ENCODE results near the gene KLF16. TPM values are rescaled to one million over a fixed set of nuclear protein-coding genes. Genes with fewer than 3 reads are reported as not detected.

Gene KLF16
- total RNA-seq, 1 donor from 2014 or later: 2.6 TPM

- peaks cover 11 to 27% (median 22%) of the 10 kb centered on the region in 3 donors for H3K4me1 ChIP-seq (ENCODE audit: control insufficient read depth in 3 of 3, insufficient read depth in 3 of 3, low read length in 3 of 3)
- H3K27me3 ChIP-seq (ENCODE audit: control insufficient read depth in 3 of 3, insufficient read depth in 3 of 3, low read length in 3 of 3): no peaks in the 10 kb centered on the region
- H3K27ac ChIP-seq (ENCODE audit: low read depth, low read length): no peak overlapping the region
- peak overlapping the region; percentile 64 to 79 (median 76) for H3K4me3 ChIP-seq (ENCODE audit: low read length in 3 of 3)
- peak overlapping the region in 2 of 3 donors; percentile 71 to 80 for H3K9ac ChIP-seq (ENCODE audit: low read depth in 1 of 3, low read length in 3 of 3)
- H3K9me3 ChIP-seq (ENCODE audit: control insufficient read depth in 3 of 3, low read length in 3 of 3): no peaks in the 10 kb centered on the region
- H3K36me3 ChIP-seq (ENCODE audit: control insufficient read depth in 3 of 3, insufficient read depth in 3 of 3, low read length in 3 of 3): peaks cover 26 to 27% (median 26%) of the 10 kb centered on the region in 3 donors
Observed at GRCh38 chr19:1813192-1814182, 49.9 kb downstream of the KLF16 start.

GRCh38 chr19:1812426-1813191, 50.8 kb downstream of the KLF16 start:
- H3K36me3 ChIP-seq (ENCODE audit: control insufficient read depth in 3 of 3, insufficient read depth in 3 of 3, low read length in 3 of 3): peaks cover 17 to 19% (median 18%) of the 10 kb centered on the region in 3 donors
- peaks cover 0 to 3% (median 0%) of the 10 kb centered on the region in 3 donors for H3K27me3 ChIP-seq (ENCODE audit: control insufficient read depth in 3 of 3, insufficient read depth in 3 of 3, low read length in 3 of 3)
- H3K9ac ChIP-seq (ENCODE audit: low read depth in 1 of 3, low read length in 3 of 3): peak overlapping the region; percentile 33 to 80 (median 71)
- no peaks in the 10 kb centered on the region for H3K9me3 ChIP-seq (ENCODE audit: control insufficient read depth in 3 of 3, low read length in 3 of 3)
- H3K4me1 ChIP-seq (ENCODE audit: control insufficient read depth in 3 of 3, insufficient read depth in 3 of 3, low read length in 3 of 3): peaks cover 11 to 27% (median 22%) of the 10 kb centered on the region in 3 donors
- peak overlapping the region; percentile 30 for H3K27ac ChIP-seq (ENCODE audit: low read depth, low read length)
- H3K4me3 ChIP-seq (ENCODE audit: low read length in 3 of 3): peak overlapping the region; percentile 64 to 79 (median 76)

- Histone ChIP-seq H3K4me1 (ENCODE audit: control insufficient read depth in 3 of 3, insufficient read depth in 3 of 3, low read length in 3 of 3) (peaks cover 11 to 27% (median 22%) of the 10 kb centered on the region in 3 donors), H3K9me3 (ENCODE audit: control insufficient read depth in 3 of 3, low read length in 3 of 3) (no peaks in the 10 kb centered on the region), H3K4me3 (ENCODE audit: low read length in 3 of 3) (peak within 1 kb of the TSS; percentile 64 to 79 (median 76)), H3K27me3 (ENCODE audit: control insufficient read depth in 3 of 3, insufficient read depth in 3 of 3, low read length in 3 of 3) (peaks cover 0 to 3% (median 0%) of the 10 kb centered on the region in 3 donors), H3K36me3 (ENCODE audit: control insufficient read depth in 3 of 3, insufficient read depth in 3 of 3, low read length in 3 of 3) (peaks cover 11 to 12% (median 12%) of the 10 kb centered on the region in 3 donors), H3K27ac (ENCODE audit: low read depth, low read length) (peak within 1 kb of the TSS; percentile 30), H3K9ac (ENCODE audit: low read depth in 1 of 3, low read length in 3 of 3) (peak within 1 kb of the TSS; percentile 33 to 80 (median 71))
Observed at GRCh38 chr19:1811942-1812425, 51.4 kb downstream of the KLF16 start, which contains the start of gene ATP8B3. ATP8B3 (minus strand) TSS chr19:1812276; CDS start chr19:1811736, 540 bp downstream.

GRCh38 chr19:1811472-1811894, 51.9 kb downstream of the KLF16 start:
- Histone ChIP-seq H3K27ac (ENCODE audit: low read depth, low read length) (no peak overlapping the region), H3K36me3 (ENCODE audit: control insufficient read depth in 3 of 3, insufficient read depth in 3 of 3, low read length in 3 of 3) (peaks cover 7 to 8% (median 8%) of the 10 kb centered on the region in 3 donors), H3K4me1 (ENCODE audit: control insufficient read depth in 3 of 3, insufficient read depth in 3 of 3, low read length in 3 of 3) (peaks cover 11 to 27% (median 22%) of the 10 kb centered on the region in 3 donors), H3K9ac (ENCODE audit: low read depth in 1 of 3, low read length in 3 of 3) (no peak overlapping the region), H3K9me3 (ENCODE audit: control insufficient read depth in 3 of 3, low read length in 3 of 3) (no peaks in the 10 kb centered on the region), H3K27me3 (ENCODE audit: control insufficient read depth in 3 of 3, insufficient read depth in 3 of 3, low read length in 3 of 3) (peaks cover 0 to 3% (median 0%) of the 10 kb centered on the region in 3 donors), H3K4me3 (ENCODE audit: low read length in 3 of 3) (no peak overlapping the region)

GRCh38 chr19:1810439-1811160, 52.8 kb downstream of the KLF16 start:
- H3K27me3 ChIP-seq (ENCODE audit: control insufficient read depth in 3 of 3, insufficient read depth in 3 of 3, low read length in 3 of 3): peaks cover 0 to 3% (median 0%) of the 10 kb centered on the region in 3 donors
- peaks cover 0 to 2% (median 2%) of the 10 kb centered on the region in 3 donors for H3K36me3 ChIP-seq (ENCODE audit: control insufficient read depth in 3 of 3, insufficient read depth in 3 of 3, low read length in 3 of 3)
- no peak overlapping the region for H3K4me3 ChIP-seq (ENCODE audit: low read length in 3 of 3)
- no peaks in the 10 kb centered on the region for H3K9me3 ChIP-seq (ENCODE audit: control insufficient read depth in 3 of 3, low read length in 3 of 3)
- peaks cover 11 to 27% (median 22%) of the 10 kb centered on the region in 3 donors for H3K4me1 ChIP-seq (ENCODE audit: control insufficient read depth in 3 of 3, insufficient read depth in 3 of 3, low read length in 3 of 3)
- no peak overlapping the region for H3K27ac ChIP-seq (ENCODE audit: low read depth, low read length)
- H3K9ac ChIP-seq (ENCODE audit: low read depth in 1 of 3, low read length in 3 of 3): no peak overlapping the region

- Histone ChIP-seq H3K27me3 (ENCODE audit: control insufficient read depth in 3 of 3, insufficient read depth in 3 of 3, low read length in 3 of 3) (peaks cover 0 to 3% (median 0%) of the 10 kb centered on the region in 3 donors), H3K4me3 (ENCODE audit: low read length in 3 of 3) (no peak overlapping the region), H3K27ac (ENCODE audit: low read depth, low read length) (no peak overlapping the region), H3K9ac (ENCODE audit: low read depth in 1 of 3, low read length in 3 of 3) (no peak overlapping the region), H3K9me3 (ENCODE audit: control insufficient read depth in 3 of 3, low read length in 3 of 3) (no peaks in the 10 kb centered on the region), H3K4me1 (ENCODE audit: control insufficient read depth in 3 of 3, insufficient read depth in 3 of 3, low read length in 3 of 3) (peaks cover 11 to 25% (median 20%) of the 10 kb centered on the region in 3 donors), H3K36me3 (ENCODE audit: control insufficient read depth in 3 of 3, insufficient read depth in 3 of 3, low read length in 3 of 3) (no peaks in the 10 kb centered on the region)
Observed at GRCh38 chr19:1809678-1810077, 53.7 kb downstream of the KLF16 start.

- Histone ChIP-seq H3K27me3 (ENCODE audit: control insufficient read depth in 3 of 3, insufficient read depth in 3 of 3, low read length in 3 of 3) (peaks cover 0 to 3% (median 0%) of the 10 kb centered on the region in 3 donors), H3K9me3 (ENCODE audit: control insufficient read depth in 3 of 3, low read length in 3 of 3) (no peaks in the 10 kb centered on the region), H3K36me3 (ENCODE audit: control insufficient read depth in 3 of 3, insufficient read depth in 3 of 3, low read length in 3 of 3) (no peaks in the 10 kb centered on the region), H3K4me3 (ENCODE audit: low read length in 3 of 3) (no peak overlapping the region), H3K27ac (ENCODE audit: low read depth, low read length) (no peak overlapping the region), H3K9ac (ENCODE audit: low read depth in 1 of 3, low read length in 3 of 3) (no peak overlapping the region), H3K4me1 (ENCODE audit: control insufficient read depth in 3 of 3, insufficient read depth in 3 of 3, low read length in 3 of 3) (peaks cover 7 to 15% (median 12%) of the 10 kb centered on the region in 3 donors)
Observed at GRCh38 chr19:1808395-1808731, 55.0 kb downstream of the KLF16 start.

GRCh38 chr19:1807695-1808394, 55.5 kb downstream of the KLF16 start:
- Histone ChIP-seq H3K4me1 (ENCODE audit: control insufficient read depth in 3 of 3, insufficient read depth in 3 of 3, low read length in 3 of 3) (peaks cover 3 to 10% (median 7%) of the 10 kb centered on the region in 3 donors), H3K9ac (ENCODE audit: low read depth in 1 of 3, low read length in 3 of 3) (no peak overlapping the region), H3K4me3 (ENCODE audit: low read length in 3 of 3) (no peak overlapping the region), H3K27me3 (ENCODE audit: control insufficient read depth in 3 of 3, insufficient read depth in 3 of 3, low read length in 3 of 3) (peaks cover 0 to 3% (median 2%) of the 10 kb centered on the region in 3 donors), H3K27ac (ENCODE audit: low read depth, low read length) (no peak overlapping the region), H3K36me3 (ENCODE audit: control insufficient read depth in 3 of 3, insufficient read depth in 3 of 3, low read length in 3 of 3) (no peaks in the 10 kb centered on the region), H3K9me3 (ENCODE audit: control insufficient read depth in 3 of 3, low read length in 3 of 3) (no peaks in the 10 kb centered on the region)
